Astrocyte (in vitro differentiated cells and primary cell): Measurements from ENCODE around the gene TMEM63A.

Experiments used
- CTCF ChIP-seq: IDR thresholded peaks from 2 replicates; pipeline ENCODE4 v1.5.1; 2011; ENCODE audit warnings: low read depth, mild to moderate bottlenecking, inconsistent platforms, low read length, moderate library complexity; ENCODE audit not compliant: insufficient read depth
- EZH2 ChIP-seq: IDR thresholded peaks from 2 replicates; pipeline ENCODE4 v1.6.1; 2012; ENCODE audit warnings: mild to moderate bottlenecking, low read length, inconsistent platforms; ENCODE audit not compliant: insufficient read depth

DNA sequence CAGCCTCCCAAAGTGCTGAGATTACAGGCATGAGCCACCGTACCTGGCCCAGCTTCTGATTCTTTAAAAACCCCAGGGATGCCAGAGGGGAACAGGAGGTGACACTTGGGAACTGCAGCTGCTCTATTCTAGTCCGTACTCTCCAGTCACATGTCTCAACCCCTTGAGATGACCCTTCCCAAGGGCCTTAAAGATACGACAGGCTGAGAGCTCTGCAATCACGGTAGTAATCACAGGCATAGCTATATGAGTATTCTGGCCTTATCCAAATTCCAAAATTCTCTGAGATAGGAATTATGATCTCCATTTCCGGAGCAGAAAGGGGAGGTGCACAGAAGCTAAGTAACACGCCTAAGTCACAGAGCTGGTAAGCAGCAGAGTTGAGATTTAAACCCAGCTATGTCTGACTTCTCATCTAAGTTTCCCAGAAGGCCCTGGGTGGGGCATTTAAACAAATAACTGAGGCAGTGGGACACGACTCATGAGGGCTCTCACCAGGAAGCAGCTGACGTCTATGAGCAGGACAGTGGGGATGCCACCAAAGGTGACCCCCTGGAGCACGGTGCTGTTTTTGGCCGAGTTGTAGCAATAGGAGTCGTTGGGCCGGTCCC lies 5.2 kb downstream of the TMEM63A start:
- no peak for TF ChIP-seq CTCF
- TF ChIP-seq EZH2 = no peak
